Measurements from ENCODE around the gene CDC14A.

GRCh38 chr1:100510451-100510850, 158.1 kb downstream of the CDC14A start:
- TF ChIP-seq CTCF (conservative IDR thresholded peaks at IDR 0.05; ENCODE audit: low read depth, low read length): no peak
- TF ChIP-seq EZH2 (IDR thresholded peaks at IDR 0.05; ENCODE audit: borderline replicate concordance, low read depth, low read length, poor library complexity, severe bottlenecking): no peak
